GM10248 (cell line): ENCODE results near the gene MESD.

Source experiments
- CTCF ChIA-PET: fragments of 300-600 bp; sonication (Branson Sonifier 250); formaldehyde crosslinking; extraction: SDS; loops from one replicate; lab custom pipeline; 2021; ENCODE audit warnings: antibody characterized with exemption; lab: Yijun Ruan, JAX
- POLR2A ChIA-PET: fragments of 350-650 bp; sonication (Branson Sonifier 250); formaldehyde crosslinking; extraction: SDS; loops from one replicate; lab custom pipeline; 2020; ENCODE audit warnings: antibody characterized with exemption; lab: Yijun Ruan, JAX
- DNase-seq: peaks from one replicate; pipeline ENCODE4 v3.0.0; 2012; ENCODE audit errors: extremely low spot score
- CTCF ChIP-seq: IDR thresholded peaks from 2 replicates; pipeline ENCODE4 v1.5.1; 2012; ENCODE audit warnings: mild to moderate bottlenecking, low read depth; ENCODE audit errors: extremely low read depth, missing control alignments, control extremely low read depth

MESD gene

GRCh38 chr15:80926126-80926525 is 63.5 kb downstream of the MESD start:
- DNase-seq = no peak
- no peak for TF ChIP-seq CTCF
- POLR2A ChIA-PET = no interaction called here
- CTCF ChIA-PET = interaction anchor here (1.7 kb wide), 1 partner anchor 340 kb away, joined by 5 read pairs; no protein-coding TSS in a partner anchor

- DNase-seq = no peak
- ChIA-PET CTCF (interaction anchor here (1.7 kb wide), 1 partner anchor 341 kb away, joined by 5 read pairs; no protein-coding TSS in a partner anchor), POLR2A (no interaction called here)
These were observed 64.0 kb downstream of the MESD start for GRCh38 chr15:80925597-80926059.

GRCh38 chr15:80924278-80924677 is 65.3 kb downstream of the MESD start:
- TF ChIP-seq CTCF = no peak
- no peak for DNase-seq
- POLR2A ChIA-PET = no interaction called here
- CTCF ChIA-PET = interaction anchor here (1.9 kb wide), 1 partner anchor 11 kb away, joined by 5 read pairs; no protein-coding TSS in a partner anchor

More at GRCh38 chr15:80925597-80926059, 64.0 kb downstream of the MESD start:
- no peak for TF ChIP-seq CTCF

GRCh38 chr15:80923668-80924067 is 66.0 kb downstream of the MESD start:
- ChIA-PET CTCF (interaction anchor here (1.9 kb wide), 1 partner anchor 11 kb away, joined by 5 read pairs; no protein-coding TSS in a partner anchor), POLR2A (no interaction called here)
- no peak for DNase-seq
- no peak for TF ChIP-seq CTCF

- no peak for TF ChIP-seq CTCF
- DNase-seq = no peak
- POLR2A ChIA-PET = no interaction called here
- CTCF ChIA-PET = interaction anchor here (0.9 kb wide), 1 partner anchor 12 kb away, joined by 3 read pairs; no protein-coding TSS in a partner anchor
These were observed 67.7 kb downstream of the MESD start for GRCh38 chr15:80921736-80922410.

- ChIA-PET POLR2A (no interaction called here), CTCF (no interaction called here)
- TF ChIP-seq CTCF = no peak
- no peak for DNase-seq
These were observed 69.3 kb downstream of the MESD start for GRCh38 chr15:80920271-80920699.
